Progenitor cell of endocrine pancreas (in vitro differentiated cells): ENCODE measurements around the gene ADAM8. TPM values are rescaled to one million over a fixed set of nuclear protein-coding genes. Genes with fewer than 3 reads are reported as not detected.
A peak's percentile ranks its signal among the peaks of the same experiment; 100 is the strongest.

Experiments used
- DNase-seq: peaks from one replicate; pipeline ENCODE4 v3.0.0; 2021; ENCODE audit warnings: low spot score; ENCODE audit not compliant: unreplicated experiment
- H3K27ac Mint-ChIP-seq: 2 replicates; pipeline ENCODE4 v1.8.0; 2021; ENCODE audit warnings: mild to moderate bottlenecking, moderate library complexity, mixed read lengths
- H3K27me3 Mint-ChIP-seq: 2 replicates; pipeline ENCODE4 v1.8.0; 2021; ENCODE audit warnings: mixed read lengths
- H3K36me3 Mint-ChIP-seq: 2 replicates; pipeline ENCODE4 v1.8.0; 2022; ENCODE audit warnings: mixed read lengths; ENCODE audit not compliant: insufficient read depth
- H3K4me1 Mint-ChIP-seq: 2 replicates; pipeline ENCODE4 v1.8.0; 2021; ENCODE audit warnings: low read depth, mixed read lengths
- H3K4me3 Mint-ChIP-seq: 2 replicates; pipeline ENCODE4 v1.8.0; 2021; ENCODE audit warnings: low read depth, mild to moderate bottlenecking, moderate library complexity, mixed read lengths
- H3K9me3 Mint-ChIP-seq: 2 replicates; pipeline ENCODE4 v1.8.0; 2021; ENCODE audit warnings: low read depth, mixed read lengths
- CTCF ChIP-seq: fragments of 200-600 bp; sonication (generic); IDR thresholded peaks from one replicate; pipeline ENCODE4 v1.5.0; 2021; ENCODE audit warnings: antibody characterized with exemption, mild to moderate bottlenecking; ENCODE audit not compliant: unreplicated experiment
- total RNA-seq: library from RNA; stranded (reverse); gene quantifications from 2 replicates; pipeline ENCODE4 v1.2.1, GENCODE V29; 2021

The ADAM8 gene
- total RNA-seq, 1 donor from 2014 or later: 16.3 TPM

GRCh38 chr10:133259602-133259989, 17.1 kb downstream of the ADAM8 start:
- no peak overlapping the region for H3K27ac Mint-ChIP-seq
- no peaks in the 10 kb centered on the region for H3K36me3 Mint-ChIP-seq
- H3K27me3 Mint-ChIP-seq: peaks cover 26% of the 10 kb centered on the region

GRCh38 chr10:133258818-133259601, 17.7 kb downstream of the ADAM8 start:
- H3K9me3 Mint-ChIP-seq: no peaks in the 10 kb centered on the region
- peaks cover 25% of the 10 kb centered on the region for H3K27me3 Mint-ChIP-seq
- TF ChIP-seq CTCF: no peak
- no peak for DNase-seq
- H3K4me1 Mint-ChIP-seq: peaks cover 5% of the 10 kb centered on the region
- H3K4me3 Mint-ChIP-seq: no peak overlapping the region
- peak overlapping the region; percentile 65 for H3K27ac Mint-ChIP-seq
- H3K36me3 Mint-ChIP-seq: no peaks in the 10 kb centered on the region

More at GRCh38 chr10:133259602-133259989, 17.1 kb downstream of the ADAM8 start:
- no peaks in the 10 kb centered on the region for H3K9me3 Mint-ChIP-seq
- no peak for DNase-seq
- H3K4me3 Mint-ChIP-seq: peak overlapping the region; percentile 68
- peaks cover 5% of the 10 kb centered on the region for H3K4me1 Mint-ChIP-seq
- TF ChIP-seq CTCF: no peak

GRCh38 chr10:133258066-133258817, 18.4 kb downstream of the ADAM8 start:
- peaks cover 26% of the 10 kb centered on the region for H3K27me3 Mint-ChIP-seq
- H3K4me1 Mint-ChIP-seq: peaks cover 5% of the 10 kb centered on the region
- no peaks in the 10 kb centered on the region for H3K36me3 Mint-ChIP-seq
- no peaks in the 10 kb centered on the region for H3K9me3 Mint-ChIP-seq
- no peak overlapping the region for H3K27ac Mint-ChIP-seq
- H3K4me3 Mint-ChIP-seq: no peak overlapping the region
- TF ChIP-seq CTCF: no peak
- no peak for DNase-seq

- Mint-ChIP-seq H3K4me3 (peak overlapping the region; percentile 53), H3K36me3 (no peaks in the 10 kb centered on the region), H3K4me1 (peaks cover 5% of the 10 kb centered on the region), H3K27ac (no peak overlapping the region), H3K27me3 (peaks cover 20% of the 10 kb centered on the region), H3K9me3 (no peaks in the 10 kb centered on the region)
- peak; percentile 37 for TF ChIP-seq CTCF
- no peak for DNase-seq
These were observed 19.1 kb downstream of the ADAM8 start for GRCh38 chr10:133257489-133258065.

GRCh38 chr10:133255323-133255722, 21.3 kb downstream of the ADAM8 start:
- Mint-ChIP-seq H3K27ac (no peak overlapping the region), H3K4me1 (peaks cover 3% of the 10 kb centered on the region), H3K4me3 (no peak overlapping the region)

More at GRCh38 chr10:133255323-133255722, 21.3 kb downstream of the ADAM8 start:
- Mint-ChIP-seq H3K27me3 (peaks cover 27% of the 10 kb centered on the region), H3K9me3 (no peaks in the 10 kb centered on the region), H3K36me3 (no peaks in the 10 kb centered on the region)
- no peak for DNase-seq
- no peak for TF ChIP-seq CTCF
